Measurements from ENCODE around the gene ARHGAP6. TPM values are rescaled to one million over a fixed set of nuclear protein-coding genes. Genes with fewer than 3 reads are reported as not detected.
"Not testable (repeated sequence)": the region's sequence is repeated elsewhere in the genome, so short reads cannot be mapped to it uniquely, and the experiment has no call there.

ARHGAP6 gene
- total RNA-seq, 1 experiment from 2014 or later: 0.21 TPM

GRCh38 chrX:11555759-11556158 is 110.0 kb downstream of the ARHGAP6 start:
- DNase-seq (ENCODE audit: low read depth, low spot score): no peak
- in situ Hi-C loops (cut with HindIII; ENCODE audit: low pct_unique_long_range_greater_than_20kb, low sequenced_read_pairs): no loop called here

GRCh38 chrX:11553594-11553993 is 112.1 kb downstream of the ARHGAP6 start:
- in situ Hi-C loops (cut with HindIII; ENCODE audit: low pct_unique_long_range_greater_than_20kb, low sequenced_read_pairs): no loop called here
- DNase-seq (ENCODE audit: low read depth, low spot score): no peak

DNA sequence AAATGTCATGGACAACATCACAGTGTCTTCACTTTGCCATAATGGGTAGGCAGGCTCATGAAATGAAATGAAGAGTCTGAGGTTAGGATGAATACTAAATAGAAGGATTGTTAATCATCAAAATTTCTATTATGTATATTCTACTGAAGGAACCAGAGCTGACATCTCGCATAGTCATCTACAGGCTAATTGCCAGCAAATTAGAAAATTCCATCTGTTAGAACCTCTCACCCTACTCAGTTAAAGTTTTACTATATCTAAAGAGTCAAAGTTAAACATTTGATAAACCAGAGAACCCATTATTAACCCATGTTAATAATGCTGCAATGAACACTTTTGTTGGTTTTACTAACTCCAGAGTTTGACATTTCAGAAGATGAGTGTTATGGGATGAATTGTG is 114.6 kb downstream of the ARHGAP6 start:
- in situ Hi-C loops (cut with HindIII; ENCODE audit: low pct_unique_long_range_greater_than_20kb, low sequenced_read_pairs): no loop called here

GRCh38 chrX:11546917-11547316 is 118.8 kb downstream of the ARHGAP6 start:
- DNase-seq (ENCODE audit: low read depth, low spot score): no peak
- in situ Hi-C loops (cut with HindIII; ENCODE audit: low pct_unique_long_range_greater_than_20kb, low sequenced_read_pairs): no loop called here

More for the DNA sequence above, 114.6 kb downstream of the ARHGAP6 start:
- DNase-seq (ENCODE audit: low read depth, low spot score): no peak

- in situ Hi-C loops (cut with HindIII; ENCODE audit: low pct_unique_long_range_greater_than_20kb, low sequenced_read_pairs): no loop called here
- DNase-seq (ENCODE audit: low read depth, low spot score): no peak
Observed at GRCh38 chrX:11543249-11543648, 122.5 kb downstream of the ARHGAP6 start.

DNA sequence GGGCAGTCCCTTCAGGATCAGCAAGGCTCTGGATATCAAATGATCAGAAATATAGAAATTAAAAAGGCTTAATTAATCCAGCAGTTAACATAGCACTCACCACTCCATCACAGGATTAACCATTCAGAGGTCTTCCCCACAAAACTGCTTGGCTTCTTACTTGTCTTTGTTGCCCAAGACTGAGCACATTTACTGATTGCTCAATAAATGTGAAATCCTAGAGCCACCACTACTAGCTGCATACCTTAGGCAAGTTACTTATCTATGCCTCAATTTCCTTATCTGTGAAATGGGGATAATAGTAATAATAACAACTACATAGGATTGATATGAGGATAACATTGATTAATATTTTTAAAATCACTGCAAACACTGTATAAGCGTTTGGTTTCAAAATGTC is 124.2 kb downstream of the ARHGAP6 start:
- no peak for DNase-seq (ENCODE audit: low read depth, low spot score)
- in situ Hi-C loops (cut with HindIII; ENCODE audit: low pct_unique_long_range_greater_than_20kb, low sequenced_read_pairs): no loop called here

GRCh38 chrX:11540532-11541377 is 125.0 kb downstream of the ARHGAP6 start:
- in situ Hi-C loops (cut with HindIII; ENCODE audit: low pct_unique_long_range_greater_than_20kb, low sequenced_read_pairs): no loop called here

GRCh38 chrX:11537141-11537540 is 128.6 kb downstream of the ARHGAP6 start:
- in situ Hi-C loops (cut with HindIII; ENCODE audit: low pct_unique_long_range_greater_than_20kb, low sequenced_read_pairs): no loop called here
- no peak for DNase-seq (ENCODE audit: low read depth, low spot score)

More at GRCh38 chrX:11540532-11541377, 125.0 kb downstream of the ARHGAP6 start:
- DNase-seq (ENCODE audit: low read depth, low spot score): no peak

DNA sequence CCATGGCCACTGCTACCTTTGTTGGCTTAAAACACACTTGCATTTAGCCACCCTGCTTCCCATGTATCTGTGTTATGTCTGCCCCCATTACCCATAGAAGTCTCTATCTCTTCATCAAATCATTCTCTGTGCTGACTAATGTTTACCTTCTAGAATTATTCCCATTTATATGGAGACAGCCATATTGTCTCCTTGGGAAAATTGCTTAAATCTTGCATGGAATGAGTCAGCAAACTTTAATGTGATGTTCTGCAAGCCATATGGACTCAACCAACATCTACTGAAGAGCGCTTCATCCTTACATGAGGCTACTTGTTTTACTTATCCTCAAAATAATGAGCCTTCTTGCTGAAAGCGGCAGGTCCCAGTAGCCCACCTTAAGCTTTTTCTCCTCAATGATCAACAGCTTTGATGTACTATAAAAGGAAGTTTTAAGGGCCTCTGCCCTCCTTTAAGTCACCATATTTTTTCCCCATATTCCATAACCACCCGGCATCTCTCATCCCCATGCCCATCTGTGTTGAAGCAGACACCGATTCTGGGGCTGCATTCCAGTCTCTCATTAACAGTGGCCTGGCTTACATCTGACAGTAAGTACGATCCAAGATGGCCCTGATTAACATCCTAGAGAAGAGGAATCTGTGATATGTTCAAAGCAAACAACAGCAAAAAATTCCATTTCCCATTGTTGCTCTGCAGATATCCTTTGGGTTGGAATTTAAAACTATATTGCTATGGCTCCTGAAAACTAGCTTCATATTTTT is 130.4 kb downstream of the ARHGAP6 start:
- in situ Hi-C loops (cut with HindIII; ENCODE audit: low pct_unique_long_range_greater_than_20kb, low sequenced_read_pairs): no loop called here
- DNase-seq (ENCODE audit: low read depth, low spot score): no peak

- in situ Hi-C loops (cut with HindIII; ENCODE audit: low pct_unique_long_range_greater_than_20kb, low sequenced_read_pairs): no loop called here
- DNase-seq (ENCODE audit: low read depth, low spot score): peak; percentile 82
Observed at GRCh38 chrX:11533199-11533651, 132.5 kb downstream of the ARHGAP6 start.

- DNase-seq (ENCODE audit: low read depth, low spot score): peak; percentile 31
- in situ Hi-C loops (cut with HindIII; ENCODE audit: low pct_unique_long_range_greater_than_20kb, low sequenced_read_pairs): no loop called here
Observed at GRCh38 chrX:11532291-11533078, 133.2 kb downstream of the ARHGAP6 start.

DNA sequence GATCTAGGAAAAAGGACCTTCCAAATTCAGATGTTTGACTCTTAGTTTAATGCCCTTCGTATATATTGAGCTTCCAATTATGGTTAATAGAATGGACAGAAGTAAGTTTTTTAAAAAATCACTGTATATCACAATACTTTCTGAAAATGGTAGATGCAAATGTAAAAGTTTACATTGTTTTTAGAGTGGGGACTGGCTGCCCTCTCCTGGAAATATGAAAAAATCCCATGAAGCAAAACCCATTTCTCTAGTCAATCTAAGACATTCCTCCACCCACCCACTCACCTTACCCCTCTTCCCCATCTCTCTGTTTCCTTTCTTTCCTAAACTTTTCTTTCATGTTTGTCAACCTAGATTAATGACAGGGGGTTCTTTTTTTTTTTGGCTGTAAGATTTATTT is 134.5 kb downstream of the ARHGAP6 start:
- in situ Hi-C loops (cut with HindIII; ENCODE audit: low pct_unique_long_range_greater_than_20kb, low sequenced_read_pairs): no loop called here
- peak; percentile 4 for DNase-seq (ENCODE audit: low read depth, low spot score)

GRCh38 chrX:11530621-11531020 is 135.1 kb downstream of the ARHGAP6 start:
- in situ Hi-C loops (cut with HindIII; ENCODE audit: low pct_unique_long_range_greater_than_20kb, low sequenced_read_pairs): no loop called here

GRCh38 chrX:11528623-11529022 is 137.1 kb downstream of the ARHGAP6 start:
- DNase-seq (ENCODE audit: low read depth, low spot score): no peak
- in situ Hi-C loops (cut with HindIII; ENCODE audit: low pct_unique_long_range_greater_than_20kb, low sequenced_read_pairs): no loop called here

More at GRCh38 chrX:11530621-11531020, 135.1 kb downstream of the ARHGAP6 start:
- DNase-seq (ENCODE audit: low read depth, low spot score): no peak

DNA sequence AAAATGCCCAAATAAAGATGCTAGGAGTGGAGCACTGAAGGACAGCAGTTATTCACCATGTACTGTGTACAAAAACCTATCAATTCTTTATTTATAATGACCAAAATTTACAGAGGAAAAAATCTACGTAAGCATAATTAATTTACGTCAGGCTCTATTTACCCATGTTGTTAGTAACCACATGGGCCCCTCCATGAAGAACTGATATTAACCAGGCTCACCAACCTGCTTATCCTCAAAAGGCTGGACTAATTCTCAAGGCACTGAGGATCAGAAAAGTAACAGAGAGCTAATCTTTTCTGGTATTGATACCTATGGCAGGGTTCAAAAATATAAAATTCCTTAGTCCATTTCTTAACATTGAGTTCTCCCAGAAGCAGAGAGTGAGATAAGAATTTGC is 140.0 kb downstream of the ARHGAP6 start:
- DNase-seq (ENCODE audit: low read depth, low spot score): no peak
- in situ Hi-C loops (cut with HindIII; ENCODE audit: low pct_unique_long_range_greater_than_20kb, low sequenced_read_pairs): no loop called here

- in situ Hi-C loops (cut with HindIII; ENCODE audit: low pct_unique_long_range_greater_than_20kb, low sequenced_read_pairs); DNase-seq (ENCODE audit: low read depth, low spot score): not testable (repeated sequence)
Observed at GRCh38 chrX:11519234-11519633, 146.5 kb downstream of the ARHGAP6 start.

DNA sequence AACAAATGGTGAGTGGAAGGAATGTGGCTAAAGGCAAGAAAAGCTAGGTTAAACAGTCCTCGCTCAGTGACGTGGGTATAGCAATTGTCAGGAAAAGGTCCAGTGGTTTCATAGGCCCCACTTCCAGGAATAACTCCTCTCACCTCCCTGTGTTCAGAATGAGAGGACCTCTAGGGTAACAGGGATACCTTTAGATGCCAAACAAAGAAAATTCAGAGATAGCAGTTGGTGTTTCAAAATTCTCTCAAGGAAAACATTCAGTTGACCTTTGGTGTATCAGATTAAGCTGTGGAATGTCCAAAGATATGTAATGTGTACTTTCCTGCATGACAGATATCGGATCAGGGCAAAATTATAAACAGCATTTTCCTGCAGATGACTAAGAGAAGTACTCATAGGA is 155.9 kb downstream of the ARHGAP6 start:
- no peak for DNase-seq (ENCODE audit: low read depth, low spot score)
- in situ Hi-C loops (cut with HindIII; ENCODE audit: low pct_unique_long_range_greater_than_20kb, low sequenced_read_pairs): no loop called here

DNA sequence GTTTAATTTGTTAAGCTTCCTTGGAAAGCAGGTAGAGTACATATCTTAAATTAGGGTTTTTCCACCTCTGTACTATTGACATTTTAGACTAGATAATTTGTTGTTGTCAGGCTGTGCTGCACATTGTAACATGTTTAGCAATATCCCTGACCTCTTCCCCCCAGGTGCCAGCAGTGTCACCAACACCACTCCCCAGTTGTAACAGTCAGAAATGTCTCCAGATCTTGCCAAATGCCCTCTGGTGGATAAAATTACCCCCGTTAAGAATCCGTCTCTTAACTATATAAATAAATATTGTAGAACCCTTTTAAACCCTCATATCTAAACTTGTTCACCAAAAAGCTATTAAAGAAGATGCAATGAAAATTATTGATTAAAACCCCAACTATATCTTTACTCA is 161.5 kb downstream of the ARHGAP6 start:
- in situ Hi-C loops (cut with HindIII; ENCODE audit: low pct_unique_long_range_greater_than_20kb, low sequenced_read_pairs): no loop called here
- DNase-seq (ENCODE audit: low read depth, low spot score): peak; percentile 4
